Immature natural killer cell (primary cell): ENCODE results near the gene PTPRM. TPM values are rescaled to one million over a fixed set of nuclear protein-coding genes. Genes with fewer than 3 reads are reported as not detected.

Experiments
- DNase-seq, 3 donors: peaks; one replicate each; pipeline ENCODE4 v3.0.0; 2022; ENCODE audit warnings: mixed read lengths in 1 of 3
- H3K27ac Mint-ChIP-seq, 6 donors: one replicate each; pipeline ENCODE4 v1.8.0; 2020; ENCODE audit warnings: mixed read lengths in 6 of 6, mild to moderate bottlenecking in 5 of 6, inconsistent platforms in 4 of 6, moderate library complexity in 3 of 6
- H3K27me3 Mint-ChIP-seq, 3 donors: one replicate each; pipeline ENCODE4 v1.8.0; 2020 to 2021; ENCODE audit warnings: low read depth in 3 of 3, mild to moderate bottlenecking in 3 of 3, mixed read lengths in 3 of 3, moderate library complexity in 3 of 3, inconsistent platforms in 1 of 3
- H3K36me3 Mint-ChIP-seq, 3 donors: one replicate each; pipeline ENCODE4 v1.8.0; 2020; ENCODE audit warnings: mixed read lengths in 3 of 3, inconsistent platforms in 2 of 3, mild to moderate bottlenecking in 2 of 3
- H3K4me1 Mint-ChIP-seq, 2 donors: one replicate each; pipeline ENCODE4 v1.8.0; 2020; ENCODE audit warnings: inconsistent platforms in 2 of 2, mild to moderate bottlenecking in 2 of 2, mixed read lengths in 2 of 2, moderate library complexity in 1 of 2
- H3K4me3 Mint-ChIP-seq, 5 donors: one replicate each; pipeline ENCODE4 v1.8.0; 2020; ENCODE audit warnings: mild to moderate bottlenecking in 5 of 5, mixed read lengths in 5 of 5, inconsistent platforms in 3 of 5, moderate library complexity in 3 of 5
- H3K9me3 Mint-ChIP-seq, 6 donors: one replicate each; pipeline ENCODE4 v1.8.0; 2020; ENCODE audit warnings: mild to moderate bottlenecking in 6 of 6, mixed read lengths in 6 of 6, inconsistent platforms in 4 of 6, moderate library complexity in 3 of 6
- polyA plus RNA-seq, 3 donors: library from polyadenylated mRNA; unstranded; fragments of 300-500 nt; fragmentation: Illumina TruSeq; gene quantifications; one replicate each; pipeline ENCODE4 v1.2.3, GENCODE V29; 2021

PTPRM gene
- polyA plus RNA-seq, 3 donors from 2014 or later, result 1.3 to 9.7 (median 3.2) TPM

DNA sequence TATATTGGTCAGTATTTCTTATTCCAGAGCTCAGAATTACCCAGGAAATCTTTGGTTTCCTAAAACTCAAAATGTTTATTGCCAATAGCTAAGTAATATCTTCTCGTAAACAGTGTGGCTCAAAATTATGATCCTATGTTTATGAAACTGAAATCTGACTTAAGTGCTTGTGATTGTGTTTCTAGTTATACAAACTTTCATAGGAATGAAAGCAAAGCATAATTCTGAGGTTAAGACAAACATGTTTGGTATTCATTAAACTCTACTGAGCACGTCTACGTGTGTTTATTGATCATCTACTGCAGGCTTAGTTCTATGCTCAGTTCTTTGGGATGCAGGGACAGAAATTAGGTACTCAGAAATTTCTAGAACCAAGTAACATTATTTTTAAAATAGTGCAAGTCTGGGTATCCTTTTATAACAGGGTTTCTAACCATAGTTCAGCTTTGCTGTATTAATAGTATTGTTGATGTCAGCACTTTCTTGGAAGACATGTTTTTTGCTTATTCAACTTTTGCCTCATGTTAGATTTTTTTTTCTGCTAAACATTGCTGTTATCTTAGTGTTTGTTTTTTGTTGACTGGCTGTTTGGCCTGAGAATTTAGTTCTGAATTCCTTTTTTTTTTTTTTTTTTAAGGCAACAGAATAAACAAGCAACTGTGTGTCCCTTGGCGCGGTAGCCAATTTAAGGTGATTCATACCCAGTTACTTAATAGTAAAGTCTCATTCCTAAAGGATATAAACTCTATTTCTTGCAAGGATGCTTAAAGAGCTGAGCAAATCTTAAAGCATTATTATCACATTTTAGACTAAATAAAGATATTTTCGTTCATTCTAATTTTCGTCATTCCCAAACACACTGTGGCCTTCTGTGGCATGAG, 31.3 kb downstream of the PTPRM start:
- Mint-ChIP-seq H3K4me1 (peaks cover 22 to 25% of the 10 kb centered on the region in 2 donors), H3K27ac (no peak overlapping the region), H3K27me3 (peaks cover 0 to 6% (median 2%) of the 10 kb centered on the region in 3 donors), H3K36me3 (peaks cover 0 to 6% (median 0%) of the 10 kb centered on the region in 3 donors), H3K9me3 (no peaks in the 10 kb centered on the region), H3K4me3 (no peak overlapping the region)
- no peak for DNase-seq

DNA sequence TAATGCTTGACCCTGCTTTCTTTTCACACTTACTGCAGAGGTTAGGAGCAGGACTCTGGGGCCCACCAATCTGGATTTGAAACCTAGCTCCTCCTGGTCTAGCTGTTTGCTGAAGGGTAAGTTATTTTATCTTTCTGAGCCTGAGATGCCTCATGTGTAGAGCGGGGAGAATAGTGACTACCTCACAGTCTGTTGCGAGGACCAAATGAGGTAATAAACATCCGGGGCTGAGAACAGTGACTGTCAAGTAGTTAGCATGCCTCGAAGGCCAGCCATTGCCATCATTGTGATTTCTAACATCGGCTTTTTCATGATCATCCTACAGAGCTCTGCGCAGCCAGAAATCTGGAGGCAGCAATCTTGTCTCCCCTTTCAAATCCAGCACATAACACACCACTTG, 32.9 kb downstream of the PTPRM start:
- no peaks in the 10 kb centered on the region for H3K9me3 Mint-ChIP-seq
- DNase-seq, result no peak
- H3K4me1 Mint-ChIP-seq, result peaks cover 22 to 26% of the 10 kb centered on the region in 2 donors
- peak overlapping the region in 1 of 5 donors; percentile 46 for H3K4me3 Mint-ChIP-seq
- peaks cover 0 to 6% (median 0%) of the 10 kb centered on the region in 3 donors for H3K36me3 Mint-ChIP-seq
- peaks cover 0 to 6% (median 2%) of the 10 kb centered on the region in 3 donors for H3K27me3 Mint-ChIP-seq
- H3K27ac Mint-ChIP-seq, result peak overlapping the region in 2 of 6 donors; percentile 26 to 55

DNA sequence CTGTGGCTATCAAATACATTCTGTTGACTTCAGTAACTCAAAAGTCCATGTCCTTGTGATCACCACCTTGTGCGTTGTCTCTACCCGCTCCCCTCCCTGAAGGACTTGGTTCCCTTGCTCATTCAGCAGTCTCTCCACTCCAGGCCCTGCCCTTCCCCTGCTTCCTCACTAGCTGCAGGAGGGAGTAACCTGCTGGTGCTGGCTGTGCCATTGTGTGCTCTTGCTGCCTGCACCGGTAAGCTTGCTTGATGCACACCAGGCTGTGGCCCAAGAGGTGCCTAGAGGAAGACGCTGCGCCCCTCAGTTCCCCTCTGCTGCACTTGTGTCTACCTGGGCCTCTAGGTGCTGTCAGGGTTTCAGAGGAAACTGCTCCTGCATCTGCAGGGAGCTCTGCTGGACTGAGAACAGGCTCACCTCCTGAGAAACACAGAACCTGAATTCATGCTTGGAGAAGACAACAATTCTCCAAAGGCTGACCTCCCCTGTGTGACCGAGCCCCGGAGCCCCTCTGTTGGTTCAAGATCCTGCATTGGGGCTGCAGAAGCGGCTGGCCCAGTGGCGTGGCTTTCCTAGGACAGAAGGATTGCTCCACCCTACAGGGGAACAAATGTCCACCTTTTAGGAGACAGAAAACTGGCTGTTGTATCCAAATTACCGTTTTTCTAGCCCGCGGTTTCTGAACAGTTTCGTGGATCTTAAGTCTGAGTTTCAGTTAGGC, 33.6 kb downstream of the PTPRM start:
- H3K27me3 Mint-ChIP-seq, result peaks cover 0 to 6% (median 2%) of the 10 kb centered on the region in 3 donors
- peaks cover 22 to 26% of the 10 kb centered on the region in 2 donors for H3K4me1 Mint-ChIP-seq
- peaks cover 0 to 5% (median 0%) of the 10 kb centered on the region in 3 donors for H3K36me3 Mint-ChIP-seq
- no peak for DNase-seq
- H3K9me3 Mint-ChIP-seq, result no peaks in the 10 kb centered on the region
- peak overlapping the region in 3 of 5 donors; percentile 29 to 45 (median 34) for H3K4me3 Mint-ChIP-seq
- H3K27ac Mint-ChIP-seq, result peak overlapping the region in 2 of 6 donors; percentile 36 to 55

DNA sequence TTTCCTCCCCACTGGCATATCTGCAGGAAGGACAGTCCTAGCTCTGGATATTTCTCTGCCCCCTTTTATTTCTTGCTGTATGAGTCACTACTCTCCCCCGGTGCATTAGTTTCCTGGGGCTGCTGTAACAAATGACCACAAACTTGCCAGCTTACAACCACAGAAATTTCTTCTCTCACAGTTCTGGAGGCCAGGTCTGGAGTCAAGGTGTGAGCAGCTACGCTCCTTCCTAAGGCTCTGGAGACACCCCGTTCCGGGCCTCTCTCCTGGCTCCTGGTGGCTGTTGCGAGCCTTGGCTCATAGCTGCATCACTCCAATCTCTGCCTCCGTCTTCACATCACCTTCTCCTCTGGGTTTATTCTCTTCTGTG, 34.1 kb downstream of the PTPRM start:
- Mint-ChIP-seq H3K36me3 (no peaks in the 10 kb centered on the region), H3K4me3 (peak overlapping the region in 3 of 5 donors; percentile 29 to 45 (median 34)), H3K27me3 (peaks cover 0 to 6% (median 2%) of the 10 kb centered on the region in 3 donors), H3K27ac (peak overlapping the region in 2 of 6 donors; percentile 36 to 44), H3K4me1 (peaks cover 22 to 26% of the 10 kb centered on the region in 2 donors), H3K9me3 (no peaks in the 10 kb centered on the region)
- DNase-seq, result no peak

DNA sequence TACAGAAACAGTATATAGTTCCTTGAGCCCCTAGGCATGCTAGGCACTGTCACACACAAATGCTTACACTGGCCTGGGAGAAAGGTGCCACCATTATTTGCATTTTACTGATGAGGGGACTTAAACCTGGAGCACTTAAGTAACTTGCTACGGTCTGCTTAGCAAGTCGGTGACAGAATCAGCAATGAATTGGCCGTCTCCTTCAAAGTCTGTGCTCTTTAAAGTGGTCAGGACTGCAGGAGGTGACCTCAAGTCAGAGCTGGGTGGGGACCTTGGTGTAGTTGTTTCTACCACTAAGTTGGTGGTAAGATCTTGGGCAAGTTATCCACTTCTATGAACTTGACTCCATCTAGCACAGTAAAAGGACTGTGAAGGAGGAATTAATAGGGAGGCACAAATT, 34.8 kb downstream of the PTPRM start:
- no peaks in the 10 kb centered on the region for H3K9me3 Mint-ChIP-seq
- peaks cover 0 to 6% (median 2%) of the 10 kb centered on the region in 3 donors for H3K27me3 Mint-ChIP-seq
- H3K36me3 Mint-ChIP-seq, result no peaks in the 10 kb centered on the region
- H3K27ac Mint-ChIP-seq, result no peak overlapping the region
- DNase-seq, result no peak
- H3K4me1 Mint-ChIP-seq, result peaks cover 22 to 26% of the 10 kb centered on the region in 2 donors
- H3K4me3 Mint-ChIP-seq, result peak overlapping the region in 1 of 5 donors; percentile 29

DNA sequence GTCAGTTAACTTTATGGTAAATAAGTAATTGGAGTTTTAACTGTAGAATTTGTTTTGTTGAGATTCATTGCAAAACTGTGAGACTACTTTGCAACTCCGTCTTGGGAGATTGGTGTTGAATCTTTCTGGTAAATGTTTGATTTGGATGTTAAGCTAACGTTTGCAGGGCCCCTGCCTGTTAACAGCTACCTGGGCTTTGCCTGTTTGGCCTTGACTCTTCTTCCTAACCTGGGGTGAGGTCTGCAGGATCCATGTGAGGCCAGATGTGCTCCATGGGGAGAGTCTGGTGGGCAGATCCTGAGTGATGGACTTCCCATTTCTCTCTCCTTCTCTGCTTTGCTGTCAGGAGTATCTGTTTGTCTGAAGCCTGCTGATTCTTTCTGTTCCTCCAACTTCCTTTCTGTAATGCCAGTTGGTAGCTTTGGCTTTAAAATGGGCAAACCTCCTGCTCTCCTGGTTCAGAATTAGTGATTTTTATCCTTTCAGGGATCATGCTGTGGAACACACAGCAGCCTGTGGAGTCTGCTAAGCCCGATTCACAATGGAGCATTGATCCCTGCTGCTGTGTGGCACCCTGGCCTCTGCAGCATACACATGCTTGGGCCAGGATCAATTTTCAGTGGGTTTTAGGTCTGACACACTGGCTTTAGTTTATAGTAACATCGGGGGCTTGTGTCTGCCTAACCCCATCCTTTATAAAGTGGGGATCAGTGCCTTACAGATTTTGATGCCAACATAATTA, 36.3 kb downstream of the PTPRM start:
- Mint-ChIP-seq H3K27me3 (peaks cover 0 to 6% (median 4%) of the 10 kb centered on the region in 3 donors), H3K9me3 (no peaks in the 10 kb centered on the region), H3K27ac (no peak overlapping the region), H3K4me1 (peaks cover 22 to 26% of the 10 kb centered on the region in 2 donors), H3K4me3 (no peak overlapping the region), H3K36me3 (no peaks in the 10 kb centered on the region)
- DNase-seq, result no peak

DNA sequence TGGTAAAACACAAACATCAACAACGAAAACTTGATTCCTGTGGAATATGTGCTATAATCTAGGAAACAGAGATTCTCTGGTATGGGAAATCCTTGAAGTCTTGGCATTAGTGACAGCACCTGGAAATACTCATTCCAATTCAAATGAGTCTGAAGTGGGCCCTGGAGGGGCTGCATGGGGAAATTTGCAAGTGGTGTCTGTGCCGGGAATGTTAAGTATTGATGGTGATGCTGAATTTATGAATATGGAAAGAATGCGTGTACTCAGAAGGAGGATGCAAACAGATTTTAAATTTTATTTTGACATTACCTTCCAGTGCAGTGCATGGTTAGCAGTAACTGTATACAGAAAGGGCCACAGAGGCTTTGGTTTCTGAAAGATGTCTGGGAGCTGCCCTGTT, 37.2 kb downstream of the PTPRM start:
- Mint-ChIP-seq H3K27me3 (peaks cover 0 to 6% (median 4%) of the 10 kb centered on the region in 3 donors), H3K4me1 (peaks cover 22 to 26% of the 10 kb centered on the region in 2 donors), H3K27ac (no peak overlapping the region)

DNA sequence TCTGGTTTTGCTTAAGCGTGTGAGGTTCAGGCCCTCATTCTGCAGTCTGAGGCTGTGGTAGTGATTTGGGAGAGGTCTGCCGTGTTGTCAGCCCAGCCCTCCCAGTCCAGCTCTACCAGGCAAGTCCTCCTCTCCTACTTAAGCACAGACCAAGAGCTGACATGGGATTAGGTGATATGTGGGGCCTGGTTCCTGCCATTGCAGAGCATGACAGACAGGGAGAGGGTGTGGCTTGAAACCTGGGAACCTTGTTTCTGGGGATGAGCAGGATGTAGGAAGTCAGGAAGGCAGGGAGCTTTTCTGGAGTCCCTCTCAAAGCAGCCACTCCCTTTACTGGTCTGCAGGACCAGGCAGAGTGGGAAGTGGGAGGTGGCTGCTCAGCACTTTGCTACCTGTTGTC, 38.6 kb downstream of the PTPRM start:
- Mint-ChIP-seq H3K4me1 (peaks cover 15 to 17% of the 10 kb centered on the region in 2 donors), H3K9me3 (peaks cover 0 to 2% (median 0%) of the 10 kb centered on the region in 6 donors), H3K27me3 (peaks cover 0 to 4% (median 3%) of the 10 kb centered on the region in 3 donors), H3K36me3 (no peaks in the 10 kb centered on the region), H3K4me3 (no peak overlapping the region), H3K27ac (no peak overlapping the region)
- DNase-seq, result no peak

More for the DNA sequence above, 37.2 kb downstream of the PTPRM start:
- H3K36me3 Mint-ChIP-seq, result no peaks in the 10 kb centered on the region
- DNase-seq, result no peak
- no peak overlapping the region for H3K4me3 Mint-ChIP-seq
- H3K9me3 Mint-ChIP-seq, result peaks cover 0 to 2% (median 0%) of the 10 kb centered on the region in 6 donors

DNA sequence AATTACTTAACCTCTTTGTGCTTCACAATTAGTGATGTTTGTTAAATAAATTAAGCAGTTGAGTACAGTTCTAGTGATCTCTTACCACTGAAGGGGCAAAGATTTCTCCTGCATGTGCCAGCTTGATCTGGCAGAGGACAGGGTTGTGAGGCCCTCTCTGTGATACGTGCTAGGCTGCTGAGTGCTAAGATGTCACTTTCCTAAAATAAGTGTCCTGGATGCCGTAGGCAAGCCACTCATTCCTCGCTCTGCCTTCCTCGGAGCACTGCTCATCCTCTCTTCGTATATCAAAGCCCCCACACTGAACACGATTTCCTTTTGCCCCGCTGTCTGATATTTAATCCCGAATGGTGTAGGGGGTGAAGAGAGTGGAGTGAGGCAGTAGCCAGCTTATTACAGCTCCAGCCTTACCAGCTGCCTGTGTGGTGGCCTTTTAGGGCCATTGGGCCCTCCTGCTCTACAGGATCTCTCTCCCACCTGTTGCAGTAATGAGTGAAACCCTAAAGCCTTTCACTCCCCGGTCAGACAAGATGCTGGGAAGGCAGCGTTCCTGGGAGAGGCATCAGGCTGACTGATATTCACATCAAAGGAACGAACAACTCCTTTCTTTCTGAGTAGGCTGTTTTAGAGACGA, 40.5 kb downstream of the PTPRM start:
- peaks cover 0 to 2% (median 0%) of the 10 kb centered on the region in 3 donors for H3K27me3 Mint-ChIP-seq
- peak overlapping the region in 1 of 6 donors; percentile 28 for H3K27ac Mint-ChIP-seq
- H3K4me3 Mint-ChIP-seq, result no peak overlapping the region
- no peak for DNase-seq
- peaks cover 0 to 5% (median 0%) of the 10 kb centered on the region in 6 donors for H3K9me3 Mint-ChIP-seq
- peaks cover 0 to 2% of the 10 kb centered on the region in 2 donors for H3K4me1 Mint-ChIP-seq
- no peaks in the 10 kb centered on the region for H3K36me3 Mint-ChIP-seq

DNA sequence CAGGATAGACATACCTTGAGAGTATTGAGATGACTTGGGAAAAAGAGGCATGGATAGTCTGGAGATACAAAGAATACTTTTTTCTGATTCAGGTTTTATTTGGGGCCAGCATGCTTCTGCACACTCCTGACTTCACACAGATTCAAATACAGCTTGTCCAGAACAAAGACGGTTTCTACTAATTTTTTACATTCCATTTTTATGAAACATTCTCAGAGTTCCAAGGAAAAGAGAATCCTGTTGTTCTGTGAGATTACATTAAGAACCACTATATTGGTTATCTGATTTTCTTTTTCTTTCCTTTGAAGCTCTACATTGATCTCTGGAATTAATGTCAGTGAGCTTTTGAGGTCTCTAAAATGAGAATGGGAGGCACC, 41.0 kb downstream of the PTPRM start:
- no peak overlapping the region for H3K27ac Mint-ChIP-seq
- peaks cover 0 to 3% (median 2%) of the 10 kb centered on the region in 3 donors for H3K27me3 Mint-ChIP-seq
- H3K36me3 Mint-ChIP-seq, result no peaks in the 10 kb centered on the region
- peaks cover 0 to 5% (median 0%) of the 10 kb centered on the region in 6 donors for H3K9me3 Mint-ChIP-seq
- no peak overlapping the region for H3K4me3 Mint-ChIP-seq
- H3K4me1 Mint-ChIP-seq, result peaks cover 0 to 2% of the 10 kb centered on the region in 2 donors
- DNase-seq, result no peak

DNA sequence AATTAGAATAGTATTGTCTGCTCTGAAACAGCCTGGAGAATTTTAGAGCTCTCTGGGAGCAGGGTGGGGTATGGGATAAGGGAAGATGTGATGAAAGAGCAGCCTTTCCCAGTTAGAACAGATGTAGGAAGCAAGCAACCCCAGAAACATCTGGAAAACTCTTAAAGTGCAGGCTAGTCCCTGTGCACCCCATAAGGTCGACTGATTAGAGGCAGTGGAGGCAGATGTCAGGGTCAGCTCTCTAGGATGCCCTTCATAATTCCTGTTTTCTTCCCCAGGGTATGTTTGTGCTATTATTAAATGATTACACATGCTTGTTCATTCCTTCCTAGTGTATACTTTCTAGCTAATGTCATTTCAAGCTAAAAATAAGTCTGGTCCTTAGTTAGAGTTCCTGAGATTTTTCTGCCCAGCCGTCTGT, 41.7 kb downstream of the PTPRM start:
- H3K27me3 Mint-ChIP-seq, result peaks cover 0 to 3% (median 2%) of the 10 kb centered on the region in 3 donors
- H3K9me3 Mint-ChIP-seq, result peaks cover 0 to 5% (median 0%) of the 10 kb centered on the region in 6 donors
- no peak overlapping the region for H3K4me3 Mint-ChIP-seq
- no peak overlapping the region for H3K27ac Mint-ChIP-seq
- no peaks in the 10 kb centered on the region for H3K4me1 Mint-ChIP-seq
- H3K36me3 Mint-ChIP-seq, result no peaks in the 10 kb centered on the region
- no peak for DNase-seq

DNA sequence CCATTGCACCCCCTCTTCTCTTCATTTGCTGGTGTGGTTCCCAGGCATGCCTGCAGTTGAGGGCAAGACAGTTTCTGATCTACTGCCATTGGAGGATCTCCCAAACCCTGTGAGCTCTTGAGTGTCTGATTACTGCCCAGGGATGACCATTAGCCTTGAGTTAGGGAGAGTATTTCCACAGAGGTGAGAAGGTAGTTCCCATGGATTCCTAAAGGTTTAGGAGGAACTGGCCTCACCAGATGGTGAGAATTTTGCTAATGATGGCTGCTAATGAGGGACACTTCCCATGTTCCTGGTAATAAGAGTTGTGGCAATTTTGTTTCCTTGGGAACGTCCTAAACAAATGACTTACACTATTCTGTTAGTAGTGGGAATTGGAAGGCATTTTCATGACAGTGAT, 42.5 kb downstream of the PTPRM start:
- H3K27ac Mint-ChIP-seq, result no peak overlapping the region
- H3K4me1 Mint-ChIP-seq, result no peaks in the 10 kb centered on the region
- H3K27me3 Mint-ChIP-seq, result peaks cover 0 to 3% (median 2%) of the 10 kb centered on the region in 3 donors
- H3K36me3 Mint-ChIP-seq, result no peaks in the 10 kb centered on the region
- no peak for DNase-seq
- H3K4me3 Mint-ChIP-seq, result no peak overlapping the region
- peaks cover 0 to 5% (median 0%) of the 10 kb centered on the region in 6 donors for H3K9me3 Mint-ChIP-seq

DNA sequence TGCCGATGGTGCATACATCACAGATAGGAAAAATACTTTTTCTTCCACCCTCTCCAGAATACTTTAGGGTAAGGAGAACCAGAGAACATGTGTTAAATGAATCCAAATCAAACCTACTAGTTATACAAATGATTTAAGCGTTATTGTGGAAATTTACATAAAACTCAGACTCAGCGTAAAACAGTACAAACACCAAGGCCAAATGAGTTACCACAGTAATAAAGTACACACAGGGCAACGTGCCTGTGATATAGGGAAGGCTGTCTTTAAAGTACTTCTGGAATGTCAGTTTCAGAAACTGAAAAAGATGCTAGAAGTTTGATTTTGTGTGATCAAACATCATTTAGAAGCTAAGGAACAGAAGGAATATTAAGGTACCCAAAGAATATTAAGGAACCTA, 46.9 kb downstream of the PTPRM start:
- DNase-seq, result no peak
- Mint-ChIP-seq H3K27me3 (peaks cover 1 to 5% (median 3%) of the 10 kb centered on the region in 3 donors), H3K36me3 (no peaks in the 10 kb centered on the region), H3K4me1 (no peaks in the 10 kb centered on the region), H3K4me3 (no peak overlapping the region), H3K27ac (no peak overlapping the region), H3K9me3 (peaks cover 0 to 3% (median 0%) of the 10 kb centered on the region in 6 donors)
